MM.1S (cell line): ENCODE data around the gene ARHGEF33.
A peak's percentile ranks its signal among the peaks of the same experiment; 100 is the strongest.

Source experiments
- DNase-seq: peaks from one replicate; pipeline ENCODE4 v3.0.0-alpha.2; 2015
- H2AFZ ChIP-seq: fragments of 300-600 bp; sonication (generic); 2 replicates; pipeline ENCODE4 v1.6.0; 2016; ENCODE audit warnings: antibody characterized with exemption, low read length
- H3F3A ChIP-seq: fragments of 300-600 bp; sonication (generic); 2 replicates; pipeline ENCODE4 v1.6.1; 2016; ENCODE audit warnings: mild to moderate bottlenecking, antibody characterized with exemption, low read length, moderate library complexity, mixed read lengths; ENCODE audit not compliant: insufficient read depth
- H3K27ac ChIP-seq: fragments of 300-600 bp; sonication (generic); 2 replicates; pipeline ENCODE4 v1.5.1; 2016; ENCODE audit warnings: mild to moderate bottlenecking, low read length
- H3K27me3 ChIP-seq: fragments of 300-600 bp; sonication (generic); replicated peaks from 2 replicates; pipeline ENCODE4 v1.6.0; 2016; ENCODE audit warnings: low read length; ENCODE audit not compliant: insufficient read depth
- H3K36me3 ChIP-seq: fragments of 300-600 bp; sonication (generic); replicated peaks from 2 replicates; pipeline ENCODE4 v1.6.1; 2016; ENCODE audit warnings: mild to moderate bottlenecking, low read length, mixed read lengths; ENCODE audit not compliant: insufficient read depth
- H3K4me1 ChIP-seq: fragments of 300-600 bp; sonication (generic); 2 replicates; pipeline ENCODE4 v1.6.1; 2016; ENCODE audit warnings: low read length, mixed read lengths
- H3K4me2 ChIP-seq: fragments of 300-600 bp; sonication (generic); 2 replicates; pipeline ENCODE4 v1.6.0; 2016; ENCODE audit warnings: low read depth, low read length
- H3K4me3 ChIP-seq: fragments of 300-600 bp; sonication (generic); 2 replicates; pipeline ENCODE4 v1.5.1; 2016; ENCODE audit warnings: low read length, mixed read lengths
- H3K79me2 ChIP-seq: fragments of 300-600 bp; sonication (generic); 2 replicates; pipeline ENCODE4 v1.6.1; 2016; ENCODE audit warnings: mixed run types, low read length, mixed read lengths
- H3K9ac ChIP-seq: fragments of 300-600 bp; sonication (generic); 2 replicates; pipeline ENCODE4 v1.6.1; 2016; ENCODE audit warnings: low read length, mixed read lengths
- H3K9me2 ChIP-seq: fragments of 300-600 bp; sonication (generic); replicated peaks from 2 replicates; pipeline ENCODE4 v1.6.1; 2016; ENCODE audit warnings: mild to moderate bottlenecking, low read length, mixed read lengths; ENCODE audit not compliant: insufficient read depth
- H3K9me3 ChIP-seq: fragments of 300-600 bp; sonication (generic); replicated peaks from 2 replicates; pipeline ENCODE4 v1.6.1; 2016; ENCODE audit warnings: mild to moderate bottlenecking, low read length, mixed read lengths; ENCODE audit not compliant: insufficient read depth
- H4K20me1 ChIP-seq: fragments of 300-600 bp; sonication (generic); 2 replicates; pipeline ENCODE4 v1.6.1; 2016; ENCODE audit warnings: mild to moderate bottlenecking, low read length, moderate library complexity, mixed read lengths; ENCODE audit not compliant: insufficient read depth
- CTCF ChIP-seq: fragments of 300-600 bp; sonication (generic); IDR thresholded peaks from 2 replicates; pipeline ENCODE4 v1.5.1; 2016; ENCODE audit warnings: antibody characterized with exemption, low read length, mixed read lengths
- EZH2 ChIP-seq: fragments of 300-600 bp; sonication (generic); optimal IDR thresholded peaks from 2 replicates; pipeline ENCODE3; 2017; ENCODE audit warnings: low read depth, mild to moderate bottlenecking, antibody characterized with exemption, low read length, mixed read lengths
- EZH2phosphoT487 ChIP-seq: fragments of 300-600 bp; sonication (generic); IDR thresholded peaks from 2 replicates; pipeline ENCODE4 v1.6.1; 2018; ENCODE audit warnings: antibody characterized with exemption, low read length

Gene ARHGEF33

GRCh38 chr2:38875576-38876367, 13.9 kb upstream of the ARHGEF33 start, which contains the start of the genes DHX57 and MORN2:
Gene DHX57, minus strand, starts transcription at chr2:38875934. Its CDS starts 7,529 bp downstream, at chr2:38868405.
Gene MORN2, plus strand, starts transcription at chr2:38875976.
- Histone ChIP-seq H2AFZ (peak within 1 kb of the TSS; percentile 98), H3K4me2 (peak within 1 kb of the TSS; percentile 81), H3K27ac (no peak within 1 kb of the TSS), H3K9me2 (no peaks in the 10 kb centered on the region), H3K4me3 (peak within 1 kb of the TSS; percentile 86), H3K9me3 (no peaks in the 10 kb centered on the region), H3K9ac (peak within 1 kb of the TSS; percentile 62), H3K36me3 (no peaks in the 10 kb centered on the region), H3K4me1 (peaks cover 10% of the 10 kb centered on the region), H4K20me1 (no peaks in the 10 kb centered on the region), H3K79me2 (peaks cover 11% of the 10 kb centered on the region), H3F3A (no peaks in the 10 kb centered on the region), H3K27me3 (no peaks in the 10 kb centered on the region)
- no peak for TF ChIP-seq EZH2
- TF ChIP-seq CTCF = no peak
- TF ChIP-seq EZH2phosphoT487 = no peak
- peak; percentile 82 for DNase-seq

DNA sequence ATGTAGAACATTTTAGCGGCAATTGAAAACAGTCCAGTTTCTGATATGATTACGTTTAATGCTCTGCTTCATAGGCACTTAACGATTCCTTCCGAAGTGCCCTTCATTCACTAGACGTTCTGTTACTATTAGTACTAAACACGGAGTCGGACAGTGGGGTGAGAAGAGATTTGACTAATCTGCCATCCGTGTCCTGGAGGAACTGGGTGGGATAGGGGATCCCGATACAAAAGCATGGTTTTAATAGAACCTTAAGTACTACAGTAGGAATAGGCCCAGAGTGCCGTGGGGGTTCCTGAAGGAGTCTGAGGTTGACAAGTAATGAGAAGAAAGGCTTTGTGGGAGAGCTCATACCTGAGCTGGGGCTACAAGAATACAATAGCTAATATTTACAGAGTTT, 13.3 kb upstream of the ARHGEF33 start:
- no peaks in the 10 kb centered on the region for H3K36me3 ChIP-seq
- no peak for DNase-seq

GRCh38 chr2:38886063-38886462, 3.6 kb upstream of the ARHGEF33 start:
- Histone ChIP-seq H3K9me2 (no peaks in the 10 kb centered on the region), H2AFZ (no peak overlapping the region), H4K20me1 (no peaks in the 10 kb centered on the region), H3K27ac (no peak overlapping the region), H3K36me3 (no peaks in the 10 kb centered on the region), H3K9ac (no peak overlapping the region), H3K4me2 (no peak overlapping the region), H3K4me1 (no peaks in the 10 kb centered on the region), H3K4me3 (no peak overlapping the region), H3F3A (no peaks in the 10 kb centered on the region), H3K79me2 (no peaks in the 10 kb centered on the region), H3K27me3 (no peaks in the 10 kb centered on the region), H3K9me3 (no peaks in the 10 kb centered on the region)
- DNase-seq = no peak
- no peak for TF ChIP-seq CTCF
- TF ChIP-seq EZH2 = no peak
- no peak for TF ChIP-seq EZH2phosphoT487

More for the DNA sequence above, 13.3 kb upstream of the ARHGEF33 start:
- no peaks in the 10 kb centered on the region for H3F3A ChIP-seq
- H3K4me1 ChIP-seq = peaks cover 10% of the 10 kb centered on the region
- H3K4me3 ChIP-seq = peak overlapping the region; percentile 86
- H3K9ac ChIP-seq = peak overlapping the region; percentile 62; the same call in 1 of the 2 replicates
- H3K9me2 ChIP-seq = no peaks in the 10 kb centered on the region
- peak overlapping the region; percentile 81 for H3K4me2 ChIP-seq
- peaks cover 11% of the 10 kb centered on the region for H3K79me2 ChIP-seq
- H3K27me3 ChIP-seq = no peaks in the 10 kb centered on the region
- no peak overlapping the region for H3K27ac ChIP-seq
- H2AFZ ChIP-seq = peak overlapping the region; percentile 98
- no peaks in the 10 kb centered on the region for H3K9me3 ChIP-seq
- TF ChIP-seq EZH2phosphoT487 = no peak
- TF ChIP-seq EZH2 = no peak
- no peak for TF ChIP-seq CTCF
- H4K20me1 ChIP-seq = no peaks in the 10 kb centered on the region
